Liver (tissue), 3 donors: ENCODE results near the gene C14orf93.

Experiments used
- CTCF ChIP-seq: fragments of 150-350 bp; IDR thresholded peaks from 2 replicates; pipeline ENCODE4 v1.5.1; 2017; ENCODE audit warnings: improper control_type of control experiment, low read depth, low read length; ENCODE audit not compliant: missing input control
- EGR1 ChIP-seq, 2 donors: IDR thresholded peaks; 2 replicates each; pipeline ENCODE4 v1.6.1; 2016 to 2018; ENCODE audit warnings: antibody characterized with exemption in 2 of 2, low read depth in 2 of 2
- FOXA1 ChIP-seq: IDR thresholded peaks from 2 replicates; pipeline ENCODE4 v1.6.1; 2016; ENCODE audit warnings: antibody characterized with exemption
- GABPA ChIP-seq, 2 donors: IDR thresholded peaks in 1 of 2; conservative IDR thresholded peaks in 1 of 2; 2 replicates each; pipeline ENCODE4 v1.6.1; 2016; ENCODE audit warnings: antibody characterized with exemption in 2 of 2, mild to moderate bottlenecking in 1 of 2, moderate library complexity in 1 of 2
- HNF4G ChIP-seq: IDR thresholded peaks from 2 replicates; pipeline ENCODE4 v1.6.1; 2016; ENCODE audit warnings: antibody characterized with exemption
- MAX ChIP-seq: IDR thresholded peaks from 2 replicates; pipeline ENCODE4 v1.6.1; 2016; ENCODE audit warnings: antibody characterized with exemption
- RAD21 ChIP-seq, 2 donors: IDR thresholded peaks; 2 replicates each; pipeline ENCODE4 v1.6.1; 2016; ENCODE audit warnings: antibody characterized with exemption in 2 of 2, mild to moderate bottlenecking in 2 of 2
- REST ChIP-seq: IDR thresholded peaks from 2 replicates; pipeline ENCODE4 v1.6.1; 2016; ENCODE audit warnings: antibody characterized with exemption, mild to moderate bottlenecking
- RXRA ChIP-seq, 2 donors: IDR thresholded peaks; 2 replicates each; pipeline ENCODE4 v1.6.1; 2017 to 2018; ENCODE audit warnings: antibody characterized with exemption in 2 of 2, mild to moderate bottlenecking in 1 of 2
- SP1 ChIP-seq: IDR thresholded peaks from 2 replicates; pipeline ENCODE4 v1.6.1; 2018; ENCODE audit warnings: antibody characterized with exemption, mild to moderate bottlenecking
- TAF1 ChIP-seq: conservative IDR thresholded peaks from 2 replicates; pipeline ENCODE4 v1.6.1; 2016; ENCODE audit warnings: antibody characterized with exemption, mild to moderate bottlenecking
- YY1 ChIP-seq: IDR thresholded peaks from 2 replicates; pipeline ENCODE4 v1.6.1; 2016; ENCODE audit warnings: antibody characterized with exemption, mild to moderate bottlenecking
- ZBTB33 ChIP-seq: IDR thresholded peaks from 2 replicates; pipeline ENCODE4 v1.6.1; 2016; ENCODE audit warnings: antibody characterized with exemption
- TF ChIP-seq, protein P1 (sequence below): IDR thresholded peaks from 2 replicates; pipeline ENCODE4 v1.6.1; 2016; ENCODE audit warnings: antibody characterized with exemption
- donor health status: healthy.
- donor health status: healthy.

DNA sequence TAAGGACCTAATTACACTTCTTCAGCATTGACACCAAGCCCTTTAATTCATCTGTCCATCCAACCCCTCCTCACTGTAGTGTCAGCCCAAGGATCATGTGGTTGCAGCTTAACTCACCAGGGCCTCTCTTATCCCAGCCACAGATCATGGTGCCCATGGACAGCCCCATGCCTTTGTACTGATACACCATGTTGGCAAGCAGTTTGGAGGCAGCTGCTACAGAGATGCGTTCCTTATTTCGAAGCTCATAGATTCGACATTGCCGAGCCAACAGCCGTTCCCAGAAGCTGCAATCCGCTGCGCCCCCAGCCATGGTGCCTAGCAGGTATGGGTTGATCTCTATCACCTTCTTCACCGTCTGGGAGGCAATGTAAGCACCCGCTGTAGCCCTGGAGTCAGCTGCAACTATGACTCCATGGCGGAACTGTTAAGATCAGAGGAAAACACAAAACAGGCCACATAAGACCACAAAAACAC, 23.3 kb upstream of the C14orf93 start:
- TF ChIP-seq CTCF = no peak
- no peak for TF ChIP-seq ZBTB33
- no peak for TF ChIP-seq YY1
- TF ChIP-seq TAF1 = no peak
- no peak for TF ChIP-seq EGR1 (IDR thresholded peaks at IDR 0.05; ENCODE audit: low read depth in 2 of 2)
- TF ChIP-seq FOXA1 = no peak
- TF ChIP-seq MAX = no peak
- TF ChIP-seq SP1 = no peak
- no peak for TF ChIP-seq HNF4G
- TF ChIP-seq RAD21 (IDR thresholded peaks at IDR 0.05) = no peak
- no peak for TF ChIP-seq GABPA (IDR thresholded peaks at IDR 0.05 in 1 of 2, conservative IDR thresholded peaks at IDR 0.05 in 1 of 2)
- no peak for TF ChIP-seq RXRA (IDR thresholded peaks at IDR 0.05)
- no peak for TF ChIP-seq REST
- TF ChIP-seq, protein P1, sequence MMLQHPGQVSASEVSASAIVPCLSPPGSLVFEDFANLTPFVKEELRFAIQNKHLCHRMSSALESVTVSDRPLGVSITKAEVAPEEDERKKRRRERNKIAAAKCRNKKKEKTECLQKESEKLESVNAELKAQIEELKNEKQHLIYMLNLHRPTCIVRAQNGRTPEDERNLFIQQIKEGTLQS = no peak
